ENCODE results near the gene LOC128125822.

DNA sequence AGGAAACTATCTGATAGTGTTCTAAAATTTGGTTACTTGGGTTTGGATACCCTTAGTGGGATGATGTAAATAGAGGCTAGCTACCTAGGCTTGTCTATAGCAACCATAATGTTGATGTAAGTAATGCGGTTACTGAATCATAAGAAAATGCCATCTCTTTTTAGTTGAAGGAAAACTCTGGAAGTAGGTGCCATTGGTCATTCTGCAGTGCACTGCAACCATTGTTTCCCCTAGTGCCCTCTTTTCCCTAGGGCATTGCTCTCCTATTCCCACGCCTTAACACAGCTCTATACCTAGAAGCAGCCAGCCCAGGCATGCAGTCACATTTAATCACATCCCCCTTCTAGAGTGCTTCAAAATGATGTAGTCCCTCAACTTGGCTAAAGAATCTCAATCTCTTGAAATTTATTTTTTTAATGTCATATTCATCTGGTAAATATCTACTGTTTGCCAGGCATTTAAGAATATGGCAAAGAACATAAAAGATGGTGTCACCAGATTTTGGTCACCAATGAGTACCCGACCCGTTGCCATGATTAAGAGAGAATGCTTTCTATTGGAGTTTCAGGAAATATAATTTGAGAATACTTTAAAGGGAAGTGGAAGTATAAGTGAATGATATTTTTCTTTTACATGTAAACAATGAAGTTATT lies 10.4 kb downstream of the LOC128125822 start:
- TF ChIP-seq, protein P1, sequence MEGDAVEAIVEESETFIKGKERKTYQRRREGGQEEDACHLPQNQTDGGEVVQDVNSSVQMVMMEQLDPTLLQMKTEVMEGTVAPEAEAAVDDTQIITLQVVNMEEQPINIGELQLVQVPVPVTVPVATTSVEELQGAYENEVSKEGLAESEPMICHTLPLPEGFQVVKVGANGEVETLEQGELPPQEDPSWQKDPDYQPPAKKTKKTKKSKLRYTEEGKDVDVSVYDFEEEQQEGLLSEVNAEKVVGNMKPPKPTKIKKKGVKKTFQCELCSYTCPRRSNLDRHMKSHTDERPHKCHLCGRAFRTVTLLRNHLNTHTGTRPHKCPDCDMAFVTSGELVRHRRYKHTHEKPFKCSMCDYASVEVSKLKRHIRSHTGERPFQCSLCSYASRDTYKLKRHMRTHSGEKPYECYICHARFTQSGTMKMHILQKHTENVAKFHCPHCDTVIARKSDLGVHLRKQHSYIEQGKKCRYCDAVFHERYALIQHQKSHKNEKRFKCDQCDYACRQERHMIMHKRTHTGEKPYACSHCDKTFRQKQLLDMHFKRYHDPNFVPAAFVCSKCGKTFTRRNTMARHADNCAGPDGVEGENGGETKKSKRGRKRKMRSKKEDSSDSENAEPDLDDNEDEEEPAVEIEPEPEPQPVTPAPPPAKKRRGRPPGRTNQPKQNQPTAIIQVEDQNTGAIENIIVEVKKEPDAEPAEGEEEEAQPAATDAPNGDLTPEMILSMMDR (IDR thresholded peaks at IDR 0.05; ENCODE audit: borderline replicate concordance, extremely low read depth, low read length, poor library complexity, severe bottlenecking), result no peak
- no peak for TF ChIP-seq EZH2 (IDR thresholded peaks at IDR 0.05; ENCODE audit: borderline replicate concordance, low read depth, low read length, severe bottlenecking)

Data from DND-41 (cell line).